Mammary epithelial cell (primary cell): ENCODE data around the gene USP12.

Experiments used
- CTCF ChIP-seq, 2 donors: IDR thresholded peaks in 1 of 2; conservative IDR thresholded peaks in 1 of 2; 2 replicates each; pipeline ENCODE4 v1.5.1; 2011 to 2012; ENCODE audit warnings: inconsistent platforms in 2 of 2, low read length in 2 of 2, mild to moderate bottlenecking in 2 of 2, control low read depth in 1 of 2, low read depth in 1 of 2; ENCODE audit not compliant: insufficient read depth in 1 of 2; ENCODE audit errors: extremely low read depth in 1 of 2
- EZH2 ChIP-seq: IDR thresholded peaks from 2 replicates; pipeline ENCODE4 v1.6.1; 2012; ENCODE audit warnings: low read length, inconsistent platforms, borderline replicate concordance

GRCh38 chr13:27182844-27183497 lies 11.4 kb upstream of the USP12 start:
- TF ChIP-seq CTCF (conservative IDR thresholded peaks at IDR 0.05 in 1 of 2, IDR thresholded peaks at IDR 0.05 in 1 of 2; ENCODE audit: extremely low read depth in 1 of 2, insufficient read depth in 1 of 2, low read depth in 1 of 2, low read length in 2 of 2) (no peak), EZH2 (no peak)
